Measurements from ENCODE around the gene THADA.

THADA gene

DNA sequence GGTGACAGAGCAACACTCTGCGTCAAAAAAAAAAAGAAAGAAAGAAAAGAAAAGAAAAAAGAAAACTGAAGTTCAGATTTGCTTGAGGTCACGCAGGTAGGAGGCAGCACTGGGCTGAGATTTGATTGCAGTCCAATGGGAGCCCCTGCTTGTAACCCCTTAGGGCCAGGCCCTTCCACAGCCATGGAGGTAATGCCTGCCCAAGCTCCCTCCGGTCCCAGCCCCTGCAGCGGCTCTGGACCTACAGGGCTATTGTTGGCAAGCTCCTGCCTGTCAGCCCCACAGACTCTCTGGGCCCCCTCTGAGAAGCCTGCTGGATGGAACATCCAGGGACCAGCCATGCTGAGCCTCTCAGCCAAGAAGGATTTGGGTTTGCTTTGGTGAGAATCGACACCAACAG, 381.6 kb downstream of the THADA start:
- peaks cover 14% of the 10 kb centered on the region for H3K4me1 ChIP-seq
- no peaks in the 10 kb centered on the region for H3K27me3 ChIP-seq (ENCODE audit: control insufficient read depth, insufficient read depth, low read length)
- H3K27ac ChIP-seq = no peak overlapping the region
- H3K4me2 ChIP-seq (ENCODE audit: low read length) = no peak overlapping the region
- no peaks in the 10 kb centered on the region for H3K9me3 ChIP-seq (ENCODE audit: control insufficient read depth, low read length)
- H3K79me2 ChIP-seq = no peaks in the 10 kb centered on the region
- TF ChIP-seq, protein P1, sequence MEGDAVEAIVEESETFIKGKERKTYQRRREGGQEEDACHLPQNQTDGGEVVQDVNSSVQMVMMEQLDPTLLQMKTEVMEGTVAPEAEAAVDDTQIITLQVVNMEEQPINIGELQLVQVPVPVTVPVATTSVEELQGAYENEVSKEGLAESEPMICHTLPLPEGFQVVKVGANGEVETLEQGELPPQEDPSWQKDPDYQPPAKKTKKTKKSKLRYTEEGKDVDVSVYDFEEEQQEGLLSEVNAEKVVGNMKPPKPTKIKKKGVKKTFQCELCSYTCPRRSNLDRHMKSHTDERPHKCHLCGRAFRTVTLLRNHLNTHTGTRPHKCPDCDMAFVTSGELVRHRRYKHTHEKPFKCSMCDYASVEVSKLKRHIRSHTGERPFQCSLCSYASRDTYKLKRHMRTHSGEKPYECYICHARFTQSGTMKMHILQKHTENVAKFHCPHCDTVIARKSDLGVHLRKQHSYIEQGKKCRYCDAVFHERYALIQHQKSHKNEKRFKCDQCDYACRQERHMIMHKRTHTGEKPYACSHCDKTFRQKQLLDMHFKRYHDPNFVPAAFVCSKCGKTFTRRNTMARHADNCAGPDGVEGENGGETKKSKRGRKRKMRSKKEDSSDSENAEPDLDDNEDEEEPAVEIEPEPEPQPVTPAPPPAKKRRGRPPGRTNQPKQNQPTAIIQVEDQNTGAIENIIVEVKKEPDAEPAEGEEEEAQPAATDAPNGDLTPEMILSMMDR (IDR thresholded peaks at IDR 0.05) = no peak
- no peaks in the 10 kb centered on the region for H3K36me3 ChIP-seq (ENCODE audit: control insufficient read depth, insufficient read depth, low read length)
- no peak overlapping the region for H2AFZ ChIP-seq
- H3K9ac ChIP-seq = no peak overlapping the region
- H3K4me3 ChIP-seq (ENCODE audit: low read depth, low read length) = no peak overlapping the region

DNA sequence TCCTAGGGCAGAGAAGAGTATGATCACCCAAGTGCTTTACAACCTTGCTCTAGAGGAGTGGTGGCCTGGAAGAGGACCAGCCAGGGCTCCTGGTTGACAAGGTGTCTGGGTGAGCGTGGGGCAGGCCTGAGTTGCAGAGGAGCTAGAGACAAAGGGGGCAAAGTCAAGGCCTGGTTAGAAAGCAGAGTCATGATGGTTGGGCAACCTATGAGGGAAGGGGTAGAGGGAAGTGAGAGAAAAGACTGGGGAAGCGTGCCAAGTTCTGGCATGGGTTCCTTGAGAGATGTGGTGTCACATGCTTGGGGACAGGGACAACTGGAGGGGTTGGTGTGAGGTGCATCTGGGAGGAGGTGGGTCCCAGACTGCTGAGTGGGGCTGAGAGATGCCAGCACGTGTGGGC, 382.9 kb downstream of the THADA start:
- Histone ChIP-seq H3K27ac (no peak overlapping the region), H3K4me1 (peaks cover under 1% of the 10 kb centered on the region)

GRCh38 chr2:43212216-43212835, 383.5 kb downstream of the THADA start:
- TF ChIP-seq, protein P1 (IDR thresholded peaks at IDR 0.05) = no peak
- Histone ChIP-seq H3K79me2 (no peaks in the 10 kb centered on the region), H2AFZ (no peak overlapping the region), H3K36me3 (ENCODE audit: control insufficient read depth, insufficient read depth, low read length) (no peaks in the 10 kb centered on the region), H3K27ac (no peak overlapping the region), H3K27me3 (ENCODE audit: control insufficient read depth, insufficient read depth, low read length) (no peaks in the 10 kb centered on the region), H3K4me3 (ENCODE audit: low read depth, low read length) (no peak overlapping the region), H3K9ac (no peak overlapping the region), H3K9me3 (ENCODE audit: control insufficient read depth, low read length) (no peaks in the 10 kb centered on the region), H3K4me2 (ENCODE audit: low read length) (no peak overlapping the region), H3K4me1 (no peaks in the 10 kb centered on the region)

More for the DNA sequence above, 382.9 kb downstream of the THADA start:
- H3K36me3 ChIP-seq (ENCODE audit: control insufficient read depth, insufficient read depth, low read length) = no peaks in the 10 kb centered on the region
- H3K9me3 ChIP-seq (ENCODE audit: control insufficient read depth, low read length) = no peaks in the 10 kb centered on the region
- H3K27me3 ChIP-seq (ENCODE audit: control insufficient read depth, insufficient read depth, low read length) = no peaks in the 10 kb centered on the region
- H3K4me3 ChIP-seq (ENCODE audit: low read depth, low read length) = no peak overlapping the region
- no peak overlapping the region for H2AFZ ChIP-seq
- no peak overlapping the region for H3K9ac ChIP-seq
- H3K4me2 ChIP-seq (ENCODE audit: low read length) = no peak overlapping the region
- TF ChIP-seq, protein P1 (IDR thresholded peaks at IDR 0.05) = no peak
- H3K79me2 ChIP-seq = no peaks in the 10 kb centered on the region

GRCh38 chr2:43210467-43211303, 385.2 kb downstream of the THADA start:
- H3K9me3 ChIP-seq (ENCODE audit: control insufficient read depth, low read length) = no peaks in the 10 kb centered on the region
- no peaks in the 10 kb centered on the region for H3K27me3 ChIP-seq (ENCODE audit: control insufficient read depth, insufficient read depth, low read length)
- no peak overlapping the region for H2AFZ ChIP-seq
- H3K4me1 ChIP-seq = no peaks in the 10 kb centered on the region
- no peaks in the 10 kb centered on the region for H3K36me3 ChIP-seq (ENCODE audit: control insufficient read depth, insufficient read depth, low read length)
- TF ChIP-seq, protein P1 (IDR thresholded peaks at IDR 0.05) = no peak
- H3K27ac ChIP-seq = no peak overlapping the region
- no peak overlapping the region for H3K4me3 ChIP-seq (ENCODE audit: low read depth, low read length)
- no peak overlapping the region for H3K4me2 ChIP-seq (ENCODE audit: low read length)
- H3K79me2 ChIP-seq = no peaks in the 10 kb centered on the region
- H3K9ac ChIP-seq = no peak overlapping the region

All from parathyroid adenoma (tissue), 2 donors.